Measurements from ENCODE around the gene ZNF549. TPM values are rescaled to one million over a fixed set of nuclear protein-coding genes. Genes with fewer than 3 reads are reported as not detected.

ZNF549 gene
- total RNA-seq, 2 donors from 2014 or later: 6.8 to 6.9 TPM

DNA sequence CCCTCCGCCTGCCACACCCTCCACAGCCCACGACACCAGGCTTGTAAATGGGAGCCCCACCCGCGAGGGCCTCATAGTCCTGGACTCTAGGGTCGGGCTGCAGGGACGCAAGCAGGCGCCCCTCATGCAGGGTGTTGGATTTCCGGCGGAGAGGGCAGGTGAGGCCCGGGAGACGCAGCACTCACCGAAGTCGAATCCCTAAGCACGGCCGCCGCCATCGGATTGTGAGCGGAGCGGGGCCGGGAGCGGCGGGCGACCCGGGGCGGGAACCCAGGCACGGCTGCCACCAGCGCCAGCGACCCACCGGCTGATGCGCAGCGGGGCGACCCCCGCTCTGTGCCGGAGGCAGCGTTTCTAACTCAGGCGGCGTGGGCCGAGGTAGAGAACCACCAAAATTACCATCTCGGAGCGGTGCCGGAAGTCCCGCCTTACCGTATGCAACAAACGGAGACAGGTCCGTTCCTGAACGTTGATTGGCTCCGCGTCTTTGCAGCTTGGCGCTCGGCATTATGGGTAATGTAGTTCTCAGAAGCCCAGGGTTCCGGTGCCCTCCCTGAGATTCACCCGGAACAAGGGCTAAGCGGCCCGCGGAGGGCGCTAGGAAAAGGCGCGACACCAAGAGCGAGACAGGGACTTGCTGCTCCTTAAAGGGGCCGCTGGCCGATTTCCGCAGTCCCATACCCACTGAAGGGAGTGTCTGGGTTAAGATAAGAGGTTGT lies 51.5 kb downstream of the ZNF549 start, which contains the start of gene ZNF416:
TSS of gene ZNF416 (minus strand) at position 425 of the 719 bp plus-strand sequence. CDS start at position 218, 207 bp downstream.
- peak within 1 kb of the TSS; percentile 40 for H3K27ac Mint-ChIP-seq
- no peaks in the 10 kb centered on the region for H3K27me3 Mint-ChIP-seq (ENCODE audit: low read depth)
- ATAC-seq (replicated peaks in 1 of 2) (peak; percentile 94), DNase-seq (peak; percentile 95 to 97)
- H3K9me3 Mint-ChIP-seq: peaks cover 32 to 41% of the 10 kb centered on the region in 2 donors
- peaks cover 53 to 68% of the 10 kb centered on the region in 2 donors for H3K36me3 Mint-ChIP-seq (ENCODE audit: insufficient read depth in 2 of 2)
- H3K4me3 Mint-ChIP-seq: peak within 1 kb of the TSS; percentile 84 to 85
- peaks cover 23% of the 10 kb centered on the region for H3K4me1 Mint-ChIP-seq (ENCODE audit: low read depth)

DNA sequence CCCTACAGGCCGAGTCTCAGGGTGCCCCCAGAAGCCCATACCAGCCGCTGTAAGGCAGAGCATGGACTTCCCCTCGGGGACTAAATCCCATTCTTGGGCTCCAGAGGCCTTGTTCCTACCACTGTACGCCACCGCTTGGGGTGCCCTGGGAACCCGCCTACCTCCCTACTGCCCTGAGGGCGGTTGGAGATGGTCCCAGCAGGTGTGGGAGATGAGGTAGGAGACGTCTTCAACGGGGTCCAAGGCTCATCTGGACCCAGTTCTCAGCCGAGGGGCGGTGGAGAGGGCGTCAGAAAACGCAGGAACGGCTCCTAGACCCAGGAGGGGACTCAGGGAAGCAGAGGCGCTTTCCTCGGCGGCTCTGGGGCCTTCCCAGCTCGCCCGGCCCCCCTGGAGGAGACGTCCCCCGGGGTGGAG lies 56.0 kb downstream of the ZNF549 start:
- DNase-seq (no peak), ATAC-seq (replicated peaks in 1 of 2) (no peak)
- peaks cover 47 to 68% of the 10 kb centered on the region in 2 donors for H3K36me3 Mint-ChIP-seq (ENCODE audit: insufficient read depth in 2 of 2)
- H3K27ac Mint-ChIP-seq: no peak overlapping the region
- H3K27me3 Mint-ChIP-seq (ENCODE audit: low read depth): no peaks in the 10 kb centered on the region
- H3K4me3 Mint-ChIP-seq: peak overlapping the region; percentile 92 to 98
- H3K9me3 Mint-ChIP-seq: peaks cover 33 to 35% of the 10 kb centered on the region in 2 donors
- H3K4me1 Mint-ChIP-seq (ENCODE audit: low read depth): peaks cover 26% of the 10 kb centered on the region

DNA sequence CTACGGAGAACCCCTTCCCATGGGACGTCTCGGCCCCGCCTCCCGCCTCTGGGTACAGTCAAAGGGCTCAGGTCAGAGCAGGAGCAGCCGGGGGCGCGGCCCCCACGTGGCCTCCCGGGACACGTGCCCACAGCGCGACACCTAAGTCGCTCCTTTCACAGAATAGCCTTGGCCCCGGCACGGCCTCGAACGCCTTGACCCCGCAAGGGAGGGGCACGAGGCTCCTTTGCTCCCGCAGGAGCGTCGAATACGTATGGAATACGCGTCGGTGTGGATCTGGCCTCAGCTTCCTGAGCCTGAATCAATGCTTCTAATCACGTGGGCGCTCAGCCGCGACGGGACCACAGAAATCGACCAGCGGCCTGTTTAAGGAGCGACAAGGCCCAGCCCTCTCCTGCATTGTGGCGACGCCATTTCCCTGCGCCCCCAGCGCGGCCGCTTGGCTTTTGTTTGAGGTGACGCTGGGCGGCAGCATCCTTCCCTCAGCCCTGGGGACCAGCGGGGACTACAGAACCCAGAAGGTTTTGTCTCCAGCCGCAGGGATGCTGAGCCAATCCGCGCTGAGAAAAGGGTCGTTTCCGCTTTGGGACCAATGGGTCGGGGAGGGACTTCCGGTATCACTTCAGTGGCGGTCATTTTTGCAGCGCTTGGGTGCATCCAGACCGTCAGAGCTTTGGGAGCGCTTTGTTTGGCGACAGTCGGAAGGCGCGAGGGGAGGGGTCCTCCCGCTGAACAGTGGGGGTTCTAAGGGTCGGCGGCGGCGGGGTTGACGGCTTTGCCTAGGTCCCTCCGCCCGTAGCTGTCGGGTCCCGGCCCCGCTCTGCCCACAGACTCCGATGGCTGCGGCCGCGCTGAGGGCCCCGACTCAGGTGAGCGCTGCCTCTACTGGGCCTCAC lies 56.6 kb downstream of the ZNF549 start, which contains the start of gene ZIK1:
TSS of gene ZIK1 (plus strand) at position 625 of the 896 bp plus-strand sequence. CDS start at position 837, 212 bp downstream.
- Mint-ChIP-seq H3K9me3 (peaks cover 35 to 38% of the 10 kb centered on the region in 2 donors), H3K36me3 (ENCODE audit: insufficient read depth in 2 of 2) (peaks cover 51 to 71% of the 10 kb centered on the region in 2 donors), H3K4me3 (peak within 1 kb of the TSS; percentile 92 to 98), H3K27me3 (ENCODE audit: low read depth) (no peaks in the 10 kb centered on the region), H3K4me1 (ENCODE audit: low read depth) (peaks cover 24% of the 10 kb centered on the region), H3K27ac (peak within 1 kb of the TSS; percentile 79)
- DNase-seq: peak; percentile 83 to 91
- peak; percentile 91 to 93 for ATAC-seq (replicated peaks in 1 of 2)

DNA sequence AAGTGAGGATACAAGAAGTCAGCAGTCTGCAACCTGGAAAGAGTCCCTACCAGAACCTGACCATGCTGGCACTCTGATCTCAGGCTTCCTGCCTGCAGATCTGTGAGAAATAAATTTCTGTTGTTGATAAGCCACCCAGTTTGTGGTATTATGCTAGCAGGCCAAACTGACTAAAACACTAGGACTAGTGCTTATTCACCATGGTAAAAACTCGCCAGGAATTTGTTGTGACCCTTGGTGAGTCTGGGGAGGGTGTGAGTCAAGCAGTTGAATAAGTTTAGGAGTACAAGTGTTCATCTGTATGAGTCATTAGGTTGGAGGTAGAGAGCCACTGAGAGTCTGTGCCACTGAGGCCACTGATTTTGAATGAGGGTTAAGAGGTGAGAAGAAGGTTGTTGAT lies 60.4 kb downstream of the ZNF549 start:
- H3K36me3 Mint-ChIP-seq (ENCODE audit: insufficient read depth in 2 of 2): peaks cover 68 to 79% of the 10 kb centered on the region in 2 donors
- no peaks in the 10 kb centered on the region for H3K27me3 Mint-ChIP-seq (ENCODE audit: low read depth)
- no peak overlapping the region for H3K27ac Mint-ChIP-seq
- peaks cover 20% of the 10 kb centered on the region for H3K4me1 Mint-ChIP-seq (ENCODE audit: low read depth)
- DNase-seq (no peak), ATAC-seq (replicated peaks in 1 of 2) (no peak)
- H3K4me3 Mint-ChIP-seq: no peak overlapping the region
- peaks cover 31 to 41% of the 10 kb centered on the region in 2 donors for H3K9me3 Mint-ChIP-seq

DNA sequence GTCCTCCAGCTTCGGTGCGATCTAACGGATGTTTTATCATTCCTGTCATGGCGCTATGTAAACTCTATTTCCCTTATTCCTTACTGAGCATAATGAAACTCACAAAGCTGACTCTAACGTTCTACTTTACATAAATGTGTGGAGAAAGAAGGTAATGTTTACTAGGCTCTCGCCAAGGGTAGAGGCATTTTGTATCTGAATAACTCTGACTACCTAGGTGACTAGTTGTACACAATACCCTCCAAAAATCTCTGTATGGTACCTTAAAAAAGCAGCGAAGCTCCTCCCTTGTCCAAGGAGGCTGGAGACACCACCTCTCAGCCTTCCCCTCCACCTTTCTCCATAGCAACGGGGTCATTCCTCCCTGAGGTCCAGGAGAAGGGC lies 72.2 kb downstream of the ZNF549 start:
- peaks cover 26 to 34% of the 10 kb centered on the region in 2 donors for H3K9me3 Mint-ChIP-seq
- peaks cover 20% of the 10 kb centered on the region for H3K4me1 Mint-ChIP-seq (ENCODE audit: low read depth)
- H3K27me3 Mint-ChIP-seq (ENCODE audit: low read depth): no peaks in the 10 kb centered on the region
- H3K4me3 Mint-ChIP-seq: peak overlapping the region; percentile 86 to 91
- peak in 1 of 2 donors; percentile 36 for ATAC-seq (replicated peaks in 1 of 2)
- H3K36me3 Mint-ChIP-seq (ENCODE audit: insufficient read depth in 2 of 2): peaks cover 40 to 42% of the 10 kb centered on the region in 2 donors
- no peak for DNase-seq
- no peak overlapping the region for H3K27ac Mint-ChIP-seq

DNA sequence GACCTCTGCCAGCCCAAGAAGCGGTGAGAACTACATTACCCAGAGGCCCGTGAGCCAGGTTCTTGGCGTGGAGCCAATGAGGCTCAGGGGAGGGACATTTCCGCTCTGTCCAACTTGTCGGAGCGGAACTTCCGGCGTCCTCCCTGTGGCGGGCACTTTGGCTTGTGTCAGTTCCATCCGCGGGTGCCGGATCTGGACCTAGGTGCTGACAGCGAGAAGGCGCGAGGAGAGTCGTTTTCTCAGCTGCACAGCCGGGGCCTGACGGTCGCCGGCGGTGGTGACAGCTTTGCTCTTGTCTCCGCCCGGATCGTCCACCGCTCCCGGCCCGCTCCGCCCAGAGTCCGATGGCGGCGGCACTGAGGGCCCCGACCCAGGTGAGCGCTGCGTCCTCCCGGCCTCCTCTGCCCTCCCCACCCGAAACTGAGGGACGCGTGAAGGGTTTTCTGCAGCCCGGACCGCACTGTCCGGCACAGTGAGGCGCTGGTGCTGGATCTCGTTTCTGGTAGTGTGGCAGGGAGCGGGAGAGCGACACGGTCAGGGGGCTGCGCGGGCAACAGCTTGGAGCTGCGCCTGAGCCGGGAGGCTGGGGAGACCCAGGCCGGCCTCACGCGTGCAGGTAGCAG lies 72.7 kb downstream of the ZNF549 start, which contains the start of gene ZNF530:
TSS of gene ZNF530 (plus strand) at position 125 of the 623 bp plus-strand sequence. CDS start 4,461 bp downstream, outside the sequence.
- Mint-ChIP-seq H3K36me3 (ENCODE audit: insufficient read depth in 2 of 2) (peaks cover 42 to 47% of the 10 kb centered on the region in 2 donors), H3K27me3 (ENCODE audit: low read depth) (no peaks in the 10 kb centered on the region), H3K9me3 (peaks cover 29 to 37% of the 10 kb centered on the region in 2 donors), H3K27ac (no peak within 1 kb of the TSS), H3K4me1 (ENCODE audit: low read depth) (peaks cover 20% of the 10 kb centered on the region), H3K4me3 (peak within 1 kb of the TSS; percentile 86 to 91)
- peak; percentile 92 for DNase-seq
- ATAC-seq (replicated peaks in 1 of 2): peak; percentile 100

DNA sequence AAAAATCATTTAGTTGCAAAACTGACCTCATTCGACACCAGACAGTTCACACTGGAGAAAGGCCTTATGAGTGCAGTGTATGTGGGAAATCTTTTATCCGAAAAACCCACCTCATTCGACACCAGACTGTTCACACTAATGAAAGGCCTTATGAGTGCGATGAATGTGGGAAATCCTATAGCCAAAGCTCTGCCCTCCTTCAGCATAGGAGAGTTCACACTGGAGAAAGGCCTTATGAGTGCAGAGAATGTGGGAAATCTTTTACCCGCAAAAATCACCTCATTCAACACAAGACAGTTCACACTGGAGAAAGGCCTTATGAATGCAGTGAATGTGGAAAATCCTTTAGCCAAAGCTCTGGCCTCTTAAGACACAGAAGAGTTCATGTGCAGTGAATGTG lies 79.8 kb downstream of the ZNF549 start:
- no peaks in the 10 kb centered on the region for H3K27me3 Mint-ChIP-seq (ENCODE audit: low read depth)
- DNase-seq: no peak
- no peak overlapping the region for H3K4me3 Mint-ChIP-seq
- no peak overlapping the region for H3K27ac Mint-ChIP-seq
- peaks cover 50 to 59% of the 10 kb centered on the region in 2 donors for H3K36me3 Mint-ChIP-seq (ENCODE audit: insufficient read depth in 2 of 2)
- ATAC-seq (replicated peaks in 1 of 2): no peak
- H3K9me3 Mint-ChIP-seq: peaks cover 18 to 37% of the 10 kb centered on the region in 2 donors
- H3K4me1 Mint-ChIP-seq (ENCODE audit: low read depth): no peaks in the 10 kb centered on the region

Other genes starting within 250 kb of the ZNF549 start
- gene ZNF460, start 246.9 kb upstream of the ZNF549 start, total RNA-seq: 100 to 1,000 TPM; 114 to 129 TPM
- gene ZNF543, start 206.9 kb upstream of the ZNF549 start, total RNA-seq: 1 to 10 TPM; 8.4 to 9.0 TPM
- gene ZNF304, start 176.1 kb upstream of the ZNF549 start, total RNA-seq: 1 to 10 TPM; 8.1 to 8.3 TPM
- gene TRAPPC2B, start 163.8 kb upstream of the ZNF549 start, total RNA-seq: 1 to 10 TPM; 7.3 to 8.5 TPM
- gene ZNF547, start 163.8 kb upstream of the ZNF549 start, total RNA-seq: 1 to 10 TPM; 3.9 to 4.5 TPM
- 10 to 100 TPM; 40.4 to 62.8 TPM for gene ZNF548, start 137.5 kb upstream of the ZNF549 start, total RNA-seq
- 10 to 100 TPM; 11.0 to 12.0 TPM for gene ZNF17, start 116.2 kb upstream of the ZNF549 start, total RNA-seq
- gene ZNF749, start 92.0 kb upstream of the ZNF549 start, total RNA-seq: 10 to 100 TPM; 16.5 to 18.0 TPM
- 1 to 10 TPM in 1 of 2 donors, under 1 TPM in 1; 0.37 to 1.1 TPM for gene VN1R1, start 70.2 kb upstream of the ZNF549 start, total RNA-seq
- 1 to 10 TPM; 6.4 to 7.7 TPM for gene ZNF772, start 49.8 kb upstream of the ZNF549 start, total RNA-seq
- gene ZNF419, start 39.6 kb upstream of the ZNF549 start, total RNA-seq: 10 to 100 TPM; 10.2 to 11.1 TPM
- gene ZNF773, start 27.4 kb upstream of the ZNF549 start, total RNA-seq: 10 to 100 TPM; 11.9 to 12.7 TPM
- gene ZNF550, start 32.5 kb downstream of the ZNF549 start, total RNA-seq: 10 to 100 TPM; 12.2 to 12.9 TPM
- gene ZNF416, start 51.6 kb downstream of the ZNF549 start, total RNA-seq: 1 to 10 TPM; 3.2 to 5.5 TPM
- gene ZIK1, start 56.8 kb downstream of the ZNF549 start, total RNA-seq: 1 to 10 TPM; 5.1 to 9.0 TPM
- 1 to 10 TPM; 5.6 to 7.9 TPM for gene ZNF530, start 72.5 kb downstream of the ZNF549 start, total RNA-seq
- gene ZNF134, start 86.9 kb downstream of the ZNF549 start, total RNA-seq: 10 to 100 TPM; 12.8 to 14.0 TPM
- gene ZNF211, start 105.8 kb downstream of the ZNF549 start, total RNA-seq: 10 to 100 TPM; 13.5 to 18.2 TPM
- not detected for gene ZSCAN4, start 141.6 kb downstream of the ZNF549 start, total RNA-seq
- 10 to 100 TPM in 1 of 2 donors, 1 to 10 TPM in 1; 7.3 to 12.2 TPM for gene ZNF551, start 154.6 kb downstream of the ZNF549 start, total RNA-seq
- 1 to 10 TPM; 4.3 to 5.3 TPM for gene ZNF154, start 181.8 kb downstream of the ZNF549 start, total RNA-seq
- gene ZNF671, start 200.3 kb downstream of the ZNF549 start, total RNA-seq: 10 to 100 TPM; 14.3 to 20.1 TPM
- 10 to 100 TPM; 13.4 to 14.1 TPM for gene ZNF776, start 219.5 kb downstream of the ZNF549 start, total RNA-seq
- 10 to 100 TPM; 18.5 to 20.0 TPM for gene ZNF586, start 242.3 kb downstream of the ZNF549 start, total RNA-seq